Colonic mucosa (tissue), 4 donors: ENCODE results near the gene TGM5. TPM values are rescaled to one million over a fixed set of nuclear protein-coding genes. Genes with fewer than 3 reads are reported as not detected.
"Not testable (repeated sequence)": the region's sequence is repeated elsewhere in the genome, so short reads cannot be mapped to it uniquely, and the experiment has no call there.

Experiments used
- DNase-seq: peaks from one replicate; pipeline ENCODE4 v3.0.0-alpha.2; 2020
- H3K27ac ChIP-seq: fragments of 200-600 bp; one replicate; pipeline ENCODE4 v1.8.0; 2021
- H3K27me3 ChIP-seq: fragments of 200-600 bp; one replicate; pipeline ENCODE4 v1.8.0; 2021
- H3K36me3 ChIP-seq: fragments of 200-600 bp; one replicate; pipeline ENCODE4 v1.8.0; 2021
- H3K4me1 ChIP-seq: fragments of 200-600 bp; one replicate; pipeline ENCODE4 v1.8.0; 2021; ENCODE audit warnings: mild to moderate bottlenecking
- H3K4me3 ChIP-seq: fragments of 200-600 bp; one replicate; pipeline ENCODE4 v1.8.0; 2021
- H3K9ac ChIP-seq, 2 donors: one replicate each; pipeline ENCODE4 v1.7.0; 2013; ENCODE audit warnings: control low read depth in 2 of 2, low read depth in 2 of 2, low read length in 2 of 2
- H3K9me3 ChIP-seq: fragments of 200-600 bp; one replicate; pipeline ENCODE4 v1.8.0; 2021
- CTCF ChIP-seq: fragments of 200-600 bp; IDR thresholded peaks from one replicate; pipeline ENCODE4 v1.8.0; 2022; ENCODE audit warnings: antibody characterized with exemption, mild to moderate bottlenecking
- intact Hi-C: fragments of 100-400 bp; cut with DNase I; formaldehyde crosslinking; loops from one replicate; pipeline ENCODE4 v1.14.1; 2022
- total RNA-seq, 2 donors: library from RNA; stranded (reverse); fragmentation: NEBNext Ultra II Directional in 1 of 2; extraction: Animal tissue kit (Norgen Biotek cat#: 25700) in 1 of 2; gene quantifications; one replicate each; pipeline ENCODE4 v1.2.1, GENCODE V29; 2021
- donor health status: healthy.
- donor health status: DM: no; HTN: no; CAD: no.
- donor health status: DM: no; HTN: no; CAD: no.

Gene TGM5
- total RNA-seq, 2 donors from 2014 or later, result not detected

DNA sequence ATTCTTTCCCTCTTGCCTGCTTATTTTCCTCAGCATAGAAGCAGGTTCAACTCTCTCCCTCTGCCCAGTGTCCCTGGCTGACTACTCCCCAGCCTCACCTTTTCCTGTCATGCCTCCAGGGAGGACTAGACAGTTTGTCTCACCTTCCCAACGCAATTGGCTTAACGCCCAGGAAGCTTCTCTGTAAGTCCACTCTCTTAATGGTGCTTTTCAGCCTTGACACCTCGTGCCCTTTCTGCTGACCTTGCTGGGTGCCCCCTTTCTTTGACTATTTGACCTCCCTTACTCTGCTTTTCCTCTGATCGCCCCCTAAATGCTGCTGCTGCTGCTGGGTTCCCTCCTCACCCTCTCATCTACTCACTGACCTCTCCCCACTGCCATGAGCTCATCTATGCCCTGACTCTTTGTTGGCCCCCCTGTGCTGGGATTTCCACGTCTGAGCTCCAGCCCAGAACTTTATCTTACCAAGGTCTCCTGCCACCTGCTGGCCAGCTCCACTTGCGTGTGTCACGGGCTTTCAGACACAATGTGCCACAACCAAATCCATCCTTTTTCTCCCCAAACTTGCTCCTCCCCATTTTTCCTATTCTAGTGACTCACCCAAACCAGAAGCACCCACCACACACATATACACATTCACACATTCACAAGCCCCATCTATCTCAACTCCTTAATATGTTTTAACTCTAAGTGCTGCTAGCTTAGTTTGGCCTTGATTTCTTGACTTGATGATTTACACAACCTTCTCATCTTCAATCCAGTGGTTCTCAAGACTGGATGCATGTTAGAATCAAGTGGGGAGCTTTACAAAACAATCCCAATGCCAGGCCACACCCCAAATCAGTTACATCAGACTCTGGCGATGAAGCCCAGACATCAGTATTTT is 62.5 kb downstream of the TGM5 start:
- H3K4me1 ChIP-seq, result no peaks in the 10 kb centered on the region
- TF ChIP-seq CTCF, result peak; percentile 43

DNA sequence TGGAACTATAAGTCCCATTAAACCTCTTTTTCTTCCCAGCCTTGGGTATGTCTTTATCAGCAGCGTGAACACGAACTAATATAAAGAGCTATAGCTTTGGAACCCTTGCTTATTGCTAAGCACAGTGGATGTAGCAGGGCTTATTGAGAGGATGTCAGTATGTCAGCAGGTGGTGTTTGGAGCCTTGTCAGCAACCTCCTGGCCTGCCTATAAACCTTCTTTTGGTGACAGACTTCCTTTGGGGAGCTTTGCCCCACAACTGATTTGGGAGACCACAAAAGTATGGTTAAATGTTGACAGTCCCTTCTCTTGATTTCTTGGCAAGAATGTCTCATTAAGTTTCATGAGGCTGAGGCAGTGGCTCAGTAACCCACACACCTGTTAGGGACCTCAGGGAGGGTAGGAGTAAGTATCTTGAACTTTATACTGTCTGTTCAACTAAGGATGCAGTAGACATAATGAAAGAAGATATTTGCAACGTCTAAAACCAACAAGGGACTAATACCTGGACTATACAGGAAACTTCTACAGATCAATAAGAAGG is 66.7 kb downstream of the TGM5 start:
- no peak overlapping the region for H3K27ac ChIP-seq
- no peak overlapping the region for H3K9ac ChIP-seq
- TF ChIP-seq CTCF, result no peak
- DNase-seq, result no peak
- no peaks in the 10 kb centered on the region for H3K9me3 ChIP-seq
- intact Hi-C loops, result no loop called here
- no peaks in the 10 kb centered on the region for H3K27me3 ChIP-seq
- H3K36me3 ChIP-seq, result no peaks in the 10 kb centered on the region
- H3K4me3 ChIP-seq, result no peak overlapping the region
- no peaks in the 10 kb centered on the region for H3K4me1 ChIP-seq

More for the DNA sequence above, 62.5 kb downstream of the TGM5 start:
- intact Hi-C loops, result no loop called here
- DNase-seq, result peak; percentile 29
- H3K9ac ChIP-seq, result no peak overlapping the region
- H3K27me3 ChIP-seq, result no peaks in the 10 kb centered on the region
- no peaks in the 10 kb centered on the region for H3K36me3 ChIP-seq
- H3K9me3 ChIP-seq, result no peaks in the 10 kb centered on the region
- no peak overlapping the region for H3K27ac ChIP-seq
- no peak overlapping the region for H3K4me3 ChIP-seq

GRCh38 chr15:43198992-43199391 is 67.7 kb downstream of the TGM5 start:
- no peak overlapping the region for H3K4me3 ChIP-seq
- TF ChIP-seq CTCF, result no peak
- H3K27me3 ChIP-seq, result no peaks in the 10 kb centered on the region
- H3K9me3 ChIP-seq, result no peaks in the 10 kb centered on the region
- DNase-seq, result no peak
- no peak overlapping the region for H3K27ac ChIP-seq
- no peaks in the 10 kb centered on the region for H3K36me3 ChIP-seq
- no peaks in the 10 kb centered on the region for H3K4me1 ChIP-seq
- intact Hi-C loops, result no loop called here
- H3K9ac ChIP-seq, result no peak overlapping the region

GRCh38 chr15:43198556-43198955 is 68.2 kb downstream of the TGM5 start:
- DNase-seq, H3K36me3 ChIP-seq, H3K9ac ChIP-seq, H3K4me3 ChIP-seq, intact Hi-C loops, H3K27me3 ChIP-seq, H3K9me3 ChIP-seq, H3K4me1 ChIP-seq, H3K27ac ChIP-seq: not testable (repeated sequence)

DNA sequence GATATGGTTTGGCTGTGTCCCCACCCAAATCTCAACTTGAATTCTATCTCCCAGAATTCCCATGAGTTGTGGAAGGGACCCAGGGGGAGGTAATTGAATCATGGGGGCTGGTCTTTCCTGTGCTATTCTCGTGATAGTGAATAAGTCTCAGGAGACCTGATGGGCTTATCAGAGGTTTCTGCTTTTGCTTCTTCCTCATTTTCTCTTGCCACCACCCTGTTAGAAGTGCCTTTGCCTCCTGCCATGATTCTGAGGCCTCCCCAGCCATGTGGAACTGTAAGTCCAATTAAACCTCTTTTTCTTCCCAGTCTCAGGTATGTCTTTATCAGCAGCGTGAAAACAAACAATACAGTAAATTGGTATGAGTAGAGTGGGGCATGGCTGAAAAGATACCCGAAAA is 69.0 kb downstream of the TGM5 start:
- H3K36me3 ChIP-seq, H3K9me3 ChIP-seq, H3K4me3 ChIP-seq, H3K27ac ChIP-seq, intact Hi-C loops, H3K4me1 ChIP-seq, H3K9ac ChIP-seq, DNase-seq, H3K27me3 ChIP-seq: not testable (repeated sequence)

GRCh38 chr15:43196760-43197548 is 69.8 kb downstream of the TGM5 start:
- intact Hi-C loops, result no loop called here
- no peaks in the 10 kb centered on the region for H3K4me1 ChIP-seq
- H3K9ac ChIP-seq, result no peak overlapping the region
- no peaks in the 10 kb centered on the region for H3K27me3 ChIP-seq
- no peak for TF ChIP-seq CTCF
- H3K4me3 ChIP-seq, result no peak overlapping the region
- no peak overlapping the region for H3K27ac ChIP-seq
- no peaks in the 10 kb centered on the region for H3K36me3 ChIP-seq
- H3K9me3 ChIP-seq, result no peaks in the 10 kb centered on the region
- DNase-seq, result no peak
